Activated naive CD4-positive, alpha-beta T cell treated with anti-CD3 and anti-CD28 coated beads, Interleukin-2, amount 10 ng/mL, durations not matched to agents 7 days and 5 days (primary cell): ENCODE results near the gene KCNMA1.
"Not testable (repeated sequence)": the region's sequence is repeated elsewhere in the genome, so short reads cannot be mapped to it uniquely, and the experiment has no call there.

Experiments
- CTCF ChIA-PET: fragments of 350-600 bp; sonication (Branson Sonifier 250); formaldehyde crosslinking; loops from one replicate; lab custom pipeline; 2021; ENCODE audit warnings: antibody characterized with exemption; lab: Charles Lee
- DNase-seq: peaks from one replicate; pipeline ENCODE4 v3.0.0-alpha.2; 2020
- H3K27ac Mint-ChIP-seq: one replicate; pipeline ENCODE4 v1.8.0; 2021; ENCODE audit warnings: mild to moderate bottlenecking, moderate library complexity, mixed read lengths
- H3K27me3 Mint-ChIP-seq: one replicate; pipeline ENCODE4 v1.8.0; 2021; ENCODE audit warnings: mild to moderate bottlenecking, mixed read lengths
- H3K36me3 Mint-ChIP-seq: one replicate; pipeline ENCODE4 v1.8.0; 2021; ENCODE audit warnings: mixed read lengths
- H3K4me1 Mint-ChIP-seq: one replicate; pipeline ENCODE4 v1.8.0; 2021; ENCODE audit warnings: mixed read lengths
- H3K4me3 Mint-ChIP-seq: one replicate; pipeline ENCODE4 v1.8.0; 2021; ENCODE audit warnings: mild to moderate bottlenecking, moderate library complexity, mixed read lengths
- H3K9me3 Mint-ChIP-seq: one replicate; pipeline ENCODE4 v1.8.0; 2021; ENCODE audit warnings: mixed read lengths

KCNMA1 gene

DNA sequence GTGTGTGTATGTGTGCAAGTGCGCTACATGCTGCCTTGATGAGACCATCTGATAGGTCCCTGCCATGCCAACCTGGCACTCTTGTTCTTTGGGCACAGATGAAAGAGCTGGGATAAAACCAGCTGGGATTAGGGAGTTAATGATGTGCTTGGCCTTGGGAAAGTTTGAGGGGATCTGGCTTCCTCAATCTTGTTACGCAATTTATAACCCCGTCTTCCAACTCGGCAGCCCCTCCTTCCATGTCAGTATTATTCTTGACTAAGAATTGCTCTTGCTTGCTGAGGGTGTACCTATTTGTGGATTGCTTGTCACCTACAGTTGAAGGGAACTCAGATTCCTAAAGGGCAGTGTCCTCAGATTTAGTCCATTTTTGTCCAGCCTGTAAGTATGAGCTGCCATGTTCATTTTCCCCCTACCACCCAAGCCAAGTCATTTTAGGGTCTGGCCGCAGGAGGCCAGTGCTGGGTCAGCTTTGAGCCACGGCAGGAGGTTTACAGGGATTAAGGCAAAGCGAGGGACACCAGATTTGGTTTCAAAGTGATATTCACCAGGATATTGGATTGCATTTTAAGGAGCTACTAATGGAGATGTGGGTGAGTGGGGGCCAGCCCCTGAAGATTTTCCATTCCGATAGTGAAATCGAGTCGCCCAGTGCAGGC is 34.1 kb upstream of the KCNMA1 start:
- Mint-ChIP-seq H3K4me3 (no peak overlapping the region), H3K4me1 (no peaks in the 10 kb centered on the region), H3K36me3 (no peaks in the 10 kb centered on the region), H3K27me3 (peaks cover 14% of the 10 kb centered on the region), H3K9me3 (no peaks in the 10 kb centered on the region), H3K27ac (no peak overlapping the region)
- CTCF ChIA-PET: no interaction called here
- DNase-seq: no peak

DNA sequence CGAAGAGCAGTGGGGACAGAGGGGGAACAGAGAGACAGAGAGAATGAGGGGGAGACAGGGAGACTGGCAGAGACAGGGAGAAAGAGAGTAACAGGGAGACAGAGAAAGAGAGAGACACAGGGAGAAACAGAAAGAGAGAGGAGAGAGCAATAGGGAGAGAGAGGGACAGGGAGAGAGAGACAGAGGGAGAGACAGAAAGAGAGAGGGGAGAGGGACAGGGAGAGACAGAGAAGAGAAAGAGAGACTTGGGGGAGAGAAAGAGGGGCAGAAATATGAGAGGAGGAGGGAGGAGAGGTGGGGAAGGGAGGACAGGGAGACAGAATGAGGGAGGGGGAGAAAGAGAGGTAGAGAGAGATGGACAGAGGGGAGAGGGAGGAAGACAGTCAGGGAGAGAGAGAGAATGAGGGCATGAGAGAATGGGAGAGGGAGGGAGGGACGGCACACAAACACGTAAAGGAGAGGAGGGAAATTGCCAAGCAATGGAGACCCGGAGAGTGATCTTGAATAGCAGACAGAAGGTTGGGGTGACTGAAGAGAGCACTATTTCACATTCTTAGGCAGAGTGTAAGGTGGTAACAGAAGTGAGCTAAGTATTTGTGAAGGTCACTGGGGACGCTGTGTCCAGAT is 33.3 kb upstream of the KCNMA1 start:
- Mint-ChIP-seq H3K27me3 (peaks cover 16% of the 10 kb centered on the region), H3K27ac (no peak overlapping the region), H3K36me3 (no peaks in the 10 kb centered on the region), H3K9me3 (no peaks in the 10 kb centered on the region), H3K4me1 (no peaks in the 10 kb centered on the region), H3K4me3 (no peak overlapping the region)
- CTCF ChIA-PET: no interaction called here
- no peak for DNase-seq

DNA sequence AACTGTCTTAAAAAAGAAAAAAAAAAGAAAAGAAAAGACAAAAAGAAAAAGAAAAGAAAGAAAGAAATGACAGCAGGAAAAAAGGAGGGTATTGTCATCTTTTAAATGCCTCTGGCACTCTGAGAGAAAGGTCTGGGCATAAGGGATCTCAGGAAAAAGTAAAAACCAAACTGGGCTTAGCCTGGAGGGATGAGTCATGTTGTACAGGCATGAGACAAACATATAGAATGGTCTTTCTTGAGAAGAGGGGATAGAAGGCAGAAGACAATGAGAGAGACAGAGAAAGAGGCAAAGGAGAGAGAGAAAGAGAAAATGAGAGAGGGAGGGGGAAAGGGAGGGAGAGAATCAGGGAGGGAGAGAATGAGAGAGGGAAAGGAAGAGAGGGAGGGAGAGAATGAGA is 32.3 kb upstream of the KCNMA1 start:
- CTCF ChIA-PET: no interaction called here
- H3K9me3 Mint-ChIP-seq: no peaks in the 10 kb centered on the region
- H3K4me3 Mint-ChIP-seq: no peak overlapping the region
- peaks cover 16% of the 10 kb centered on the region for H3K27me3 Mint-ChIP-seq
- no peak overlapping the region for H3K27ac Mint-ChIP-seq
- DNase-seq: no peak
- no peaks in the 10 kb centered on the region for H3K36me3 Mint-ChIP-seq
- H3K4me1 Mint-ChIP-seq: no peaks in the 10 kb centered on the region

DNA sequence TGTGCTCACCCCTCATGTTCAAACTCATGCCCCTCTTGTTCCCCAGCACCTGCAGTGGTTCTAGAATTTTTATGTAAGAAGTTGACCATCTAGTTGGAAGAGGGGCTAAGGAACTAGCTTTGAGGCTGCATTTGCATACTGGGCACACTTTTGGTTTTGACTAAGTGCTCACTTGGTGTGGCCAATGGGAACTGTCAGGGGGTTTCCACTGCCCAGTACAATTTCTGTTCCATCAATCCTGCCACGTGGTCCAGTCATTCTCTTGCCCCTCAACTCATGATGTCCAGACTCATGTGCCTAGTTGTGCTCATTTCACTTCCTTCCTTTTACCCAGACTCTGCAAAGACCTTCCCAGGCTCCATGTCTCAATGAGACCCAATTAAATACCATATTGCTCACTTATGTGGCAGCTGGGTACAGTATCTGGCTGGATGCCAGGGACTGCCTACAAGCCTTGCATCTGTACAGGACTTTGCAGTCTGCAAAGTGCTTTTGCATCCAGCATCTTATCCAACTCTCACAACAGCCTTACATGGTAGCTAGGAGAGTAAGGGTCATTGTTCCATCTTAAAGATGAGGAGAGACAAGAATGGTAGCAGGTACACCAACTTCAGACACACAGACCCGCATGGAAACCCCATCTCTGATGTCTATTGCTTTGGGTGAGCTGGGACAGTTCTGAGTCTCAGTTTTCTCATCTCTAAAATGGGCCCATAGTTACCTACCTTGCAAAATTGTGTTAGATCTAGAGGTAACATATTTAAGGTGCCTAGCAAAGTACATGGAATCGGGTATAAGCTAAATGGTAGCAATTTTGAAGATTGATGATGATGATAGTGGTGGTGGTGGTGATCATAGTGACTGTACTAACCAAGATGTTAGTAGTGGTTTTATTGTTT is 30.1 kb upstream of the KCNMA1 start:
- no peak overlapping the region for H3K4me3 Mint-ChIP-seq
- peaks cover 12% of the 10 kb centered on the region for H3K27me3 Mint-ChIP-seq
- no peaks in the 10 kb centered on the region for H3K4me1 Mint-ChIP-seq
- no peak overlapping the region for H3K27ac Mint-ChIP-seq
- H3K9me3 Mint-ChIP-seq: no peaks in the 10 kb centered on the region
- H3K36me3 Mint-ChIP-seq: no peaks in the 10 kb centered on the region
- no peak for DNase-seq
- CTCF ChIA-PET: no interaction called here

DNA sequence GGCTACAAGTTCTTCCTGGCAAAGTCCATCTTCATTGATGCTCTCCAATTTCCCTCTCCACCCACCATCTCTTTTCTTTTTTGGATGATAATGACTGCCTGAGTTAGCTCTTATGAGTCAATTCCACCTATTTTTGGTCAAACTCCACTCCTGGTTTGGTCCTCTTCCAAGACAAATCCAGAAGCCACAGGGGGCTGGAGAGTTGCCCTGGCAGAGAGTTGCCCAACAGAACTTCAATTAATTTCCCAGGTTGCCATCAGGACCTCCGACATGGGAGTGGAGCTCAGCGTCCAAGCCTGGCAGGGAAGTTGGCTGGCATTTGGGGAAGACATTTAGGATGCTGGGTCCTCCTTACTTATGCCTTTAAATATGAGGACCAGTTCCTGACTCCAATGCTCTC is 29.2 kb upstream of the KCNMA1 start:
- CTCF ChIA-PET: no interaction called here
- Mint-ChIP-seq H3K4me1 (no peaks in the 10 kb centered on the region), H3K9me3 (no peaks in the 10 kb centered on the region), H3K27ac (no peak overlapping the region), H3K36me3 (no peaks in the 10 kb centered on the region), H3K4me3 (no peak overlapping the region), H3K27me3 (peaks cover 11% of the 10 kb centered on the region)
- no peak for DNase-seq

DNA sequence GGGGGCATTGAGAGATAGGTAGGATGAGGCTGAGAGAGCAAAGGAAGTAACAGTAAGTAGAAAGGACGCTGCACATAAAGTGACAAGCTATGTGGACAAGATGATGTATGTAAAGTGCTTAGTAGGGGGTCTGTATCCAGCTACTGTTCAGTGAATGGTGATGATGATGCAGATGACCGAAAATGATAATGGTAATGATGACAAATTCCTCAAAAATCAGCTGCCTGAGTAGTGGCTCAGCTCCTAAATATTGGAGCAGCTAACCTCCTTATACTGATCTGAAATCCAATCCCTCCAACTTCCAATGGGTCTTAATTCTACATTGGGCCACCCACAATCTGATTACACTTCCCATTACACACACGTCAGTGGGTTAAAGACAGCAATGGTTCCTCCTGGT is 27.1 kb upstream of the KCNMA1 start:
- CTCF ChIA-PET: interaction anchor here (1.3 kb wide), 1 partner anchor 21 kb away, joined by 3 read pairs; no protein-coding TSS in a partner anchor
- H3K27me3 Mint-ChIP-seq: peaks cover 3% of the 10 kb centered on the region
- H3K4me3 Mint-ChIP-seq: no peak overlapping the region
- H3K36me3 Mint-ChIP-seq: no peaks in the 10 kb centered on the region
- DNase-seq: no peak
- H3K27ac Mint-ChIP-seq: no peak overlapping the region
- H3K9me3 Mint-ChIP-seq: no peaks in the 10 kb centered on the region
- no peaks in the 10 kb centered on the region for H3K4me1 Mint-ChIP-seq

DNA sequence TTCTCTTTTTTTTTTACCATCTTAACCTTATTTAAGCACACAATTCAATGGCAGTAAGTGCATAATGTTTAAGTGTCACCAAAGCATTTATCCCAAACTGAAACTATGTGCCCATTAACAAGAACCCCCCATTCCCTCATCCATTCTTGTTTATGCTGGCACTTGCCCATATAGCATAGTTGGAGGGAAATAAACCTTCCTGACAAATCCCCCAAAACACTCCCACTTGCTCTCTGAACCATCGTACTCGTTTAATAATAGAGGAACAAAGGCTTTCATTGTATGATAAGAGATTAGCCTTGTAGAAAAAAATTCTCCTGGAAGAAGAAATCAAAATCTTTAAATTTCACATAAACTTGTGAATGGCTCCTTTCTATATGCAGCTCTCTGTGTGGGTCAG is 26.4 kb upstream of the KCNMA1 start:
- CTCF ChIA-PET: no interaction called here
- H3K27me3 Mint-ChIP-seq: peaks cover 3% of the 10 kb centered on the region
- H3K27ac Mint-ChIP-seq: no peak overlapping the region
- no peak overlapping the region for H3K4me3 Mint-ChIP-seq
- no peaks in the 10 kb centered on the region for H3K9me3 Mint-ChIP-seq
- DNase-seq: no peak
- no peaks in the 10 kb centered on the region for H3K4me1 Mint-ChIP-seq
- H3K36me3 Mint-ChIP-seq: no peaks in the 10 kb centered on the region

DNA sequence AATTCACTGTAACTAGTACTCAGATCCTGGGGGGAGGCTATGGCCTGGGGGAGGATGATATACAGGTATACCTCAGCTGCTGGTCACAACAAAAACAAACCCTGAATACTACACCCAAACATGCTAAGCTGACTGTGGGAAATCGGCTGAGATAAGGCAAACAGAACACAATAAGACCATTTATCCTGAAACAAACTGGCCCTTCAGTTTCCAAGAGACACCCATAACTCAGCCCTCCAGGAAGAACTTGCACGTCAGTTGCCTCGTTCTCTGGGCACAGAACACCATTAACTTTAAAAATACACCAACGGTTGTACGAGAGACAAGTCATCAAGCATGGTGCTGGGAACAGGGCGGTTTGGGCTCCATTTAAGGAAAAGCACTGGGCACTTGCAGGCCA is 24.1 kb upstream of the KCNMA1 start:
- no peaks in the 10 kb centered on the region for H3K36me3 Mint-ChIP-seq
- H3K4me1 Mint-ChIP-seq: no peaks in the 10 kb centered on the region
- no peak overlapping the region for H3K4me3 Mint-ChIP-seq
- H3K9me3 Mint-ChIP-seq: peaks cover 5% of the 10 kb centered on the region
- H3K27ac Mint-ChIP-seq: no peak overlapping the region
- CTCF ChIA-PET: no interaction called here
- DNase-seq: no peak
- H3K27me3 Mint-ChIP-seq: peaks cover 1% of the 10 kb centered on the region

DNA sequence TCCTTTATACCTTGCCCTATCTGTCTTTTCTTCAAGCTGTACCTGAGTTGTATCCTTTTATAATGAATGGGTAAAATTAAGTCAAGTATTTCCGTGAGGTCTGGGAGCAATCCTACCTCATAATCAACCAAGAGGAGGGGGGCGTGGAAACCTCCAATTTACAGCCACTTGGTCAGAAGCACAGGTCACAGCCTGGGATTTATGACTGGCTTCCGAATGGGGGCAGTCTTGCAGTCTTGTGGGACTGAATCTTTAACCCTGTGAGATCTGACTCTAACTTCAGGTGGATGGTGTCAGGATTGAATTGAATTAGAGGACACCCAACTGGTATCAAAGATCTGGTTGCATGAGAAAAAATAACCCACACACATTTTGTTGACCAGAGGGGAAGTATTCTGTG is 23.5 kb upstream of the KCNMA1 start:
- Mint-ChIP-seq H3K4me1 (no peaks in the 10 kb centered on the region), H3K36me3 (no peaks in the 10 kb centered on the region), H3K27ac (no peak overlapping the region), H3K9me3 (peaks cover 5% of the 10 kb centered on the region), H3K27me3 (no peaks in the 10 kb centered on the region), H3K4me3 (no peak overlapping the region)
- no peak for DNase-seq
- CTCF ChIA-PET: no interaction called here

DNA sequence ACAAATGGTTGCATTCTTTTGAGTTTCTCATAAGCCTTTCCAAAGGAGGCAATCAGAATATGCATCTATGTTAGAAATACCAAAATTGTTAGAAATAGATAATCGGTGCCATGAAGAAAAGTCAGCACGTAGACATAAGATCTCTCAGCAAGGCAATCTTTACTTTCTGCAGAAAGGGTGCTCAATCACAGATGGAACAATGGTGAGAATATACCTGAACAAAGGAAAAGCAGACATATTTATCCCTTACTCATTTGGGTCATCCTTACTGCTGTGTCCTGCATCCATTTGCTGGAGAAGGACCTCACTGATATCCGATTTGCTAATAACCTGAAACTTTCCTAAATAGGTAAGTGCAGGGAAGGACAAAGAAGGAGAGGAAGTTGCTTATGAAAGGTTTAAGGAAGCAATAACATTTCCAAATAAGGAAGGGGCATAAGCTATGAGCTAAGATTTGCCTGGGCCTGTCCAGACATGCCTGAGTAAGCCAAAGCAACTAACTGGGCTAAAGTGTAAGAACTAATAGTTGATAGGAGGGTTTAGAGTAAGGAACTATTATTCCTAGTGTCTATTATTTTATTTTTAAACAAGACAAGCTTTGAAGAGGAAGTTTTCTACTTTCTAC is 21.6 kb upstream of the KCNMA1 start:
- H3K27ac Mint-ChIP-seq, H3K4me1 Mint-ChIP-seq, H3K36me3 Mint-ChIP-seq, CTCF ChIA-PET, H3K4me3 Mint-ChIP-seq, H3K27me3 Mint-ChIP-seq, H3K9me3 Mint-ChIP-seq, DNase-seq: not testable (repeated sequence)

DNA sequence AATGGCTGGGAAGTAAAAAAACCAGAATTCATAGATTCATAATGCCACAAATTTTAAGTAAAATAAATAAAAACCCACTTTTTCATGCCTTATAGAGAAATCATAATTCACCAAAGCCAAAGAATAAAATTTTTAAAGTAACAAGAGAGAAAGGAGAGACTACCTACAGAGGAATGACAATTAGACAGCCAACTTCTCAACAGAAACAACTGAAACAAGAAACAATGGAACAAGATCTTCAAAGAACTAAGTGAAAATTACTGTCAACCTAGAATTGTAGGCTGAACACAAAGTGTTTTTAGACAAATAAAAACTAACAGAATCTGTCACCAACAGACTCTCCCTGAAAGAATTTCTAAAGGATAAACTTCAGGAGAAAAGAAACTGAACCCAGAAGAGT is 15.6 kb upstream of the KCNMA1 start:
- Mint-ChIP-seq H3K4me3 (no peak overlapping the region), H3K27ac (no peak overlapping the region), H3K9me3 (peaks cover 4% of the 10 kb centered on the region), H3K27me3 (peaks cover 5% of the 10 kb centered on the region), H3K4me1 (no peaks in the 10 kb centered on the region), H3K36me3 (no peaks in the 10 kb centered on the region)
- CTCF ChIA-PET: no interaction called here
- no peak for DNase-seq

DNA sequence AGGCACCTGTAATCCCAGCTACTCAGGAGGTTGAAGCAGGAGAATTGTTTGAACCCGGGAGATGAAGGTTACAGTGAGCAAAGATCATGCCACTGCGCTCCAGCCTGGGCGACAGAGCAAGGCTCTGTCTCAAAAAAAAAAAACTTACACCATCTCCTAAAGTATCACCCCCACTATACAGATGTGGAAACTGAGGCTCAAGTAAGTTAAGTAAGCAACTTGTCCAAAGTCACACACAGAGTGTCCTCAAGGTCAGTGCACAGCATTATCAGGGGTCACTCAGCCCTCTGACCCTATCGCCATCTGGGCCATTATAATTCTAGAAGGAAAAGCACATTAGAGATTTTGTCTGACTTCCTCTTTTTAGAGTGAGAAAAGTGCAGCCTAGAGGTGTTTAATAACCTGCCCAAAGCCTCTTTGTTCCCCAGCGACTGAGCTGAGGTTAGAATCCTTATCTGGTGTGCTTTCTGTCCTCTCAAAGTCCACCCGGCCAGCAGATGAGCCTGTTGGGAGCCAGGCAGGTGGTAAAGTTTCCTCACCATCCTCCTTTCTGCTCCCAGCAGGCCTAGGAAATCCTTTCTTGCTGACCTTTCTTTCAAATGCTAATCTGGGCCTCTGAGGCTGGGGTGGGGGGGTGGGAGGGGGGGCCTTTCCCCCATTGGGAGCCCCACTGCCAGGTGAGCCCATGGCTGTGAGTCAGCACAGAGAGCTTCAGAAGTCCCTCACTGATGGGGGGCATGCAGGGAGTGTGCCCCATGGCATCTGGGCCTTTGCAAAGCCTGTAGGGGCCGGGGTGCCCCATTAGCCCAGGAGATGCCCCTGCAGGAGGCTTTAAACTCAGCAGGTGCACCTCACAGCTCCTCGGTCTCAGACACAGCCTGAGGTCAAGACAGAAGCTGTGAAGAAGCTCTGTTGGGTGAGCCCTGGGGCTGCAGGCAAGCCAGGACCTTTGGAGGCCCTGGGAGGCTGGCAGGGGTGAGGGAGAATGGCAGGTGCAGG is 12.0 kb upstream of the KCNMA1 start:
- H3K27ac Mint-ChIP-seq: no peak overlapping the region
- H3K4me3 Mint-ChIP-seq: no peak overlapping the region
- peaks cover 5% of the 10 kb centered on the region for H3K27me3 Mint-ChIP-seq

DNA sequence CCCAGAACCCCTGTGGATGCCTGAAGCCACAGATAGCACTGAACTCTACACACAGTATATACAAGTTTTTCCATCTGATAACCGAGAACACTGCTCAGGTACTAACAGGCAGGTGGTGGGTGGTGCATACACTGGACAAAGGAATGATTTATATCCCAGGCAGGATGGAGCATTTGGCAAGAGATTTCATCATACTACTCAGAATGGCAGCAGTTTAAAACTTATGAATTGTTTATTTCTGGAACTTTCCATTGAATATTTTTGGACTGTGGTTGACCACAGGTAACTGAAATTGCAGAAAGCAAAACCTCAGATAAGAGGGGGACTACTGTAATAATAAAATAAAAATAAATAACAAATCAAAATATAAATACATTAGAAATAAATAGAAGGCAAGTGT is 10.9 kb upstream of the KCNMA1 start:
- H3K9me3 Mint-ChIP-seq: no peaks in the 10 kb centered on the region
- CTCF ChIA-PET: interaction anchor here (1.6 kb wide), 1 partner anchor 474 kb away, joined by 4 read pairs; no protein-coding TSS in a partner anchor

More for the DNA sequence above, 12.0 kb upstream of the KCNMA1 start:
- no peaks in the 10 kb centered on the region for H3K9me3 Mint-ChIP-seq
- CTCF ChIA-PET: no interaction called here
- H3K36me3 Mint-ChIP-seq: no peaks in the 10 kb centered on the region
- no peaks in the 10 kb centered on the region for H3K4me1 Mint-ChIP-seq
- DNase-seq: no peak

More for the DNA sequence above, 10.9 kb upstream of the KCNMA1 start:
- Mint-ChIP-seq H3K27me3 (peaks cover 5% of the 10 kb centered on the region), H3K36me3 (no peaks in the 10 kb centered on the region), H3K4me3 (no peak overlapping the region), H3K4me1 (no peaks in the 10 kb centered on the region), H3K27ac (no peak overlapping the region)
- no peak for DNase-seq
